Cardiac fibroblast (primary cell): Measurements from ENCODE around the gene NFKBIL1.

Experiments used
- DNase-seq, 2 donors: peaks; one replicate each; pipeline versions ENCODE4 v3.0.0 to v3.0.0-alpha.2; 2010; ENCODE audit warnings: low read depth in 2 of 2
- H3K4me3 ChIP-seq, 2 donors: replicated peaks in 1 of 2; 1 replicate in 1 of 2; 2 replicates in 1 of 2; pipeline ENCODE4 v1.5.1; 2011; ENCODE audit warnings: low read depth in 2 of 2, low read length in 2 of 2, mild to moderate bottlenecking in 2 of 2, moderate library complexity in 1 of 2
- CTCF ChIP-seq: IDR thresholded peaks from one replicate; pipeline ENCODE4 v1.5.1; 2011; ENCODE audit warnings: low read depth, mild to moderate bottlenecking, low read length, inconsistent platforms

Gene NFKBIL1

GRCh38 chr6:31573239-31574105 lies 26.1 kb downstream of the NFKBIL1 start:
- H3K4me3 ChIP-seq, result no peak overlapping the region
- TF ChIP-seq CTCF, result no peak
- DNase-seq, result no peak

GRCh38 chr6:31574106-31575061 lies 27.0 kb downstream of the NFKBIL1 start:
- H3K4me3 ChIP-seq, result no peak overlapping the region
- TF ChIP-seq CTCF, result no peak
- DNase-seq, result no peak

GRCh38 chr6:31575335-31575901 lies 28.0 kb downstream of the NFKBIL1 start, which contains the start of gene TNF:
TNF (plus strand) TSS chr6:31575565; CDS start chr6:31575742, 177 bp downstream.
- peak in 1 of 2 donors; percentile 39 for DNase-seq
- TF ChIP-seq CTCF, result no peak
- H3K4me3 ChIP-seq, result no peak within 1 kb of the TSS

GRCh38 chr6:31575952-31576685 lies 28.7 kb downstream of the NFKBIL1 start:
- H3K4me3 ChIP-seq, result no peak overlapping the region
- DNase-seq, result peak in 1 of 2 donors; percentile 33
- TF ChIP-seq CTCF, result no peak

GRCh38 chr6:31576897-31577578 lies 29.6 kb downstream of the NFKBIL1 start:
- DNase-seq, result no peak
- H3K4me3 ChIP-seq, result no peak overlapping the region
- TF ChIP-seq CTCF, result no peak

GRCh38 chr6:31577579-31577966 lies 30.2 kb downstream of the NFKBIL1 start:
- TF ChIP-seq CTCF, result no peak
- no peak for DNase-seq
- no peak overlapping the region for H3K4me3 ChIP-seq
